ENCODE results near the gene VDR. TPM values are rescaled to one million over a fixed set of nuclear protein-coding genes. Genes with fewer than 3 reads are reported as not detected.

VDR gene
- total and polyA plus RNA-seq, 2 donors (not counting 1 experiment from before 2014, with no cell fraction given), result 0.37 to 0.42 TPM

GRCh38 chr12:47828008-47828975 is 76.5 kb downstream of the VDR start:
- H3K27ac Mint-ChIP-seq, result no peak overlapping the region
- Histone ChIP-seq H2AFZ (ENCODE audit: insufficient read depth, low read depth, low read length, poor library complexity, severe bottlenecking) (no peak overlapping the region), H3K36me3 (replicated peaks in 1 of 2; ENCODE audit: control extremely low read depth in 1 of 2, control insufficient read depth in 1 of 2, extremely low read depth in 1 of 2, insufficient read depth in 2 of 2, low read length in 1 of 2) (no peaks in the 10 kb centered on the region), H3K4me3 (ENCODE audit: control extremely low read depth in 1 of 5, extremely low read depth in 1 of 5, insufficient read depth in 1 of 5, low read depth in 2 of 5, low read length in 4 of 5) (no peak overlapping the region), H3K4me1 (ENCODE audit: control insufficient read depth in 2 of 2, insufficient read depth in 2 of 2, low read length in 2 of 2) (peaks cover 26 to 33% of the 10 kb centered on the region in 2 donors), H3K9ac (ENCODE audit: low read length) (no peak overlapping the region), H3K9me3 (ENCODE audit: control extremely low read depth in 1 of 3, control insufficient read depth in 2 of 3, insufficient read depth in 1 of 3, low read length in 2 of 3) (no peaks in the 10 kb centered on the region), H3K27me3 (replicated peaks in 1 of 4; ENCODE audit: control extremely low read depth in 1 of 4, control insufficient read depth in 3 of 4, insufficient read depth in 4 of 4, low read length in 3 of 4) (no peaks in the 10 kb centered on the region), H3K4me2 (replicated peaks; ENCODE audit: low read depth, low read length, poor library complexity, severe bottlenecking) (no peak overlapping the region), H3K79me2 (ENCODE audit: control insufficient read depth, insufficient read depth, low read length) (no peaks in the 10 kb centered on the region), H3K27ac (ENCODE audit: low read length in 2 of 2) (no peak overlapping the region), H4K20me1 (ENCODE audit: control insufficient read depth, insufficient read depth, low read length, poor library complexity, severe bottlenecking) (no peaks in the 10 kb centered on the region)
- no peaks in the 10 kb centered on the region for H3K9me3 Mint-ChIP-seq (ENCODE audit: insufficient read depth)
- DNase-seq (no peak), ATAC-seq (ENCODE audit: low read depth) (no peak)
- peaks cover 48% of the 10 kb centered on the region for H3K4me1 Mint-ChIP-seq
- ChIA-PET POLR2A (interaction anchor here (0.6 to 1.7 kb wide), 5 partner anchors 11 to 336 kb away, joined by 4 to 17 read pairs (median 5); no protein-coding TSS in a partner anchor), CTCF (interaction anchor here (0.8 to 23.8 kb wide), 6 partner anchors 9 to 122 kb away, joined by 3 to 1203 read pairs (median 24); partner anchors contain the start of genes HDAC7 and SLC48A1)
- TF ChIP-seq CTCF (IDR thresholded peaks at IDR 0.05) (no peak), EZH2 (IDR thresholded peaks at IDR 0.05; ENCODE audit: borderline replicate concordance, insufficient read depth, low read depth, low read length, poor library complexity, severe bottlenecking) (no peak)
- H3K27me3 Mint-ChIP-seq, result no peaks in the 10 kb centered on the region
- H3K4me3 Mint-ChIP-seq, result no peak overlapping the region
- WGBS (ENCODE audit: insufficient coverage), result 90% methylated on average over 8 of the region's 14 CpGs
- intact Hi-C loops (cut with micrococcal nuclease), result no loop called here
